ENCODE measurements around the gene CDON.

DNA sequence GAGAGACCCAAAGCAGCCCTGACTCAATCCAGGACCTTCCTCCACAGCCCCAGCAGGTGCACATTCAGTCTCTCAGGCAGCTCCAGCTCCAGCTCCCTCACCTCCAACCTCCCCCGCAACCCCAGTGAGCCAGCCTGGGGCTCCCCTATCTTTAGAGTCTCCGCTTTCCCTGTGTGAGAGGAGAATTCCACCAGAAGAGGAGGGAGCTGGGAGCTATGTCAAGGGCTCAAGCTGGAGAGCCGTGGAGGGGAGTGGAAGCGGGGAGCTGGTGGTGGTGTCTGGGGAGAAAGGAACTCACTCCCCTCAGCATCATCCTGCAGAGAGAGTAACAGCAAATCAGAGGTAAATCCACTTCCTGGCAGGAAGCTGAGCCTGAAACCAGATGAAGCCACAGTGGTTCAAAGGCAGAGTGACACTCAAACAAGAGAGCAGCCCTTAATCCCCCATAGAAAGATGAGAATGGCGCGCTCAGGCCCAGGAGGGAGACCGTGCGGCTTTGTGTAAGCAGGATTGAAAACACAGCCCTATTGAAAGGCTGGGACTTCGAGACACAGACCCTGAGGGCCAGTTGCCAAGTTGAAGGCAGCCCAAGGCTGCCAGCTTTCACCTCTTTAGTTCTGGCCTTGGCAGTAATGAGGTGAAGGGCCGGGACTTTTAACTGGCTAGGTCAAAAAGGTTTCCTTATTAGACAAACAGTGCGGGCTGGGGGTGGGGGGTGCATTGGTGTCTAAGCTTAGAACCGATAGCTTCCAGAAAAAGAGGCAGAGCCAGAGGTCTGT, 21.4 kb upstream of the CDON start:
- TF ChIP-seq, protein P1, sequence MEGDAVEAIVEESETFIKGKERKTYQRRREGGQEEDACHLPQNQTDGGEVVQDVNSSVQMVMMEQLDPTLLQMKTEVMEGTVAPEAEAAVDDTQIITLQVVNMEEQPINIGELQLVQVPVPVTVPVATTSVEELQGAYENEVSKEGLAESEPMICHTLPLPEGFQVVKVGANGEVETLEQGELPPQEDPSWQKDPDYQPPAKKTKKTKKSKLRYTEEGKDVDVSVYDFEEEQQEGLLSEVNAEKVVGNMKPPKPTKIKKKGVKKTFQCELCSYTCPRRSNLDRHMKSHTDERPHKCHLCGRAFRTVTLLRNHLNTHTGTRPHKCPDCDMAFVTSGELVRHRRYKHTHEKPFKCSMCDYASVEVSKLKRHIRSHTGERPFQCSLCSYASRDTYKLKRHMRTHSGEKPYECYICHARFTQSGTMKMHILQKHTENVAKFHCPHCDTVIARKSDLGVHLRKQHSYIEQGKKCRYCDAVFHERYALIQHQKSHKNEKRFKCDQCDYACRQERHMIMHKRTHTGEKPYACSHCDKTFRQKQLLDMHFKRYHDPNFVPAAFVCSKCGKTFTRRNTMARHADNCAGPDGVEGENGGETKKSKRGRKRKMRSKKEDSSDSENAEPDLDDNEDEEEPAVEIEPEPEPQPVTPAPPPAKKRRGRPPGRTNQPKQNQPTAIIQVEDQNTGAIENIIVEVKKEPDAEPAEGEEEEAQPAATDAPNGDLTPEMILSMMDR (IDR thresholded peaks at IDR 0.05): no peak
- no peak for TF ChIP-seq POLR2A (IDR thresholded peaks at IDR 0.05)
